GM10266 (cell line): ENCODE measurements around the gene FAM107A.

Experiments used
- DNase-seq: peaks from one replicate; pipeline ENCODE4 v3.0.0; 2012; ENCODE audit errors: extremely low spot score
- TF ChIP-seq, protein P1 (sequence below): IDR thresholded peaks from 2 replicates; pipeline ENCODE4 v1.5.1; 2012; ENCODE audit warnings: mild to moderate bottlenecking, low read depth; ENCODE audit not compliant: control insufficient read depth, insufficient read depth; ENCODE audit errors: missing control alignments

Gene FAM107A

DNA sequence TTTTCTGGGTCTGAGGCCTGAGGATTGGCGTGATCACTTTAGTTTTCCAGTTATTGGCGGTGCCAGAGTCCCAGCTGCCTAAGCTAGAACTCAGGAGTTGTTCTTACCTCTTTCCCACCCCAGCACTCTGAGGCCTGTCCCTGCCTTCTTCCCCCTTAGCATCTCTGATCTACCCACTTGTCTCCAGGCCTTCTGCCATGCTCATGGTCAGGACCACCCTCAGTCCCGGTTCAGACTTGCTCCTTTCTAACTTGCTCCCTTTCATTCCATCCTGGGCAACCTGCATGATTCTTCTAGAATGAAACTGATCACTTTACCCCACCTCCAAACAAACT lies 55.9 kb downstream of the FAM107A start:
- no peak for DNase-seq
- TF ChIP-seq, protein P1, sequence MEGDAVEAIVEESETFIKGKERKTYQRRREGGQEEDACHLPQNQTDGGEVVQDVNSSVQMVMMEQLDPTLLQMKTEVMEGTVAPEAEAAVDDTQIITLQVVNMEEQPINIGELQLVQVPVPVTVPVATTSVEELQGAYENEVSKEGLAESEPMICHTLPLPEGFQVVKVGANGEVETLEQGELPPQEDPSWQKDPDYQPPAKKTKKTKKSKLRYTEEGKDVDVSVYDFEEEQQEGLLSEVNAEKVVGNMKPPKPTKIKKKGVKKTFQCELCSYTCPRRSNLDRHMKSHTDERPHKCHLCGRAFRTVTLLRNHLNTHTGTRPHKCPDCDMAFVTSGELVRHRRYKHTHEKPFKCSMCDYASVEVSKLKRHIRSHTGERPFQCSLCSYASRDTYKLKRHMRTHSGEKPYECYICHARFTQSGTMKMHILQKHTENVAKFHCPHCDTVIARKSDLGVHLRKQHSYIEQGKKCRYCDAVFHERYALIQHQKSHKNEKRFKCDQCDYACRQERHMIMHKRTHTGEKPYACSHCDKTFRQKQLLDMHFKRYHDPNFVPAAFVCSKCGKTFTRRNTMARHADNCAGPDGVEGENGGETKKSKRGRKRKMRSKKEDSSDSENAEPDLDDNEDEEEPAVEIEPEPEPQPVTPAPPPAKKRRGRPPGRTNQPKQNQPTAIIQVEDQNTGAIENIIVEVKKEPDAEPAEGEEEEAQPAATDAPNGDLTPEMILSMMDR = no peak

DNA sequence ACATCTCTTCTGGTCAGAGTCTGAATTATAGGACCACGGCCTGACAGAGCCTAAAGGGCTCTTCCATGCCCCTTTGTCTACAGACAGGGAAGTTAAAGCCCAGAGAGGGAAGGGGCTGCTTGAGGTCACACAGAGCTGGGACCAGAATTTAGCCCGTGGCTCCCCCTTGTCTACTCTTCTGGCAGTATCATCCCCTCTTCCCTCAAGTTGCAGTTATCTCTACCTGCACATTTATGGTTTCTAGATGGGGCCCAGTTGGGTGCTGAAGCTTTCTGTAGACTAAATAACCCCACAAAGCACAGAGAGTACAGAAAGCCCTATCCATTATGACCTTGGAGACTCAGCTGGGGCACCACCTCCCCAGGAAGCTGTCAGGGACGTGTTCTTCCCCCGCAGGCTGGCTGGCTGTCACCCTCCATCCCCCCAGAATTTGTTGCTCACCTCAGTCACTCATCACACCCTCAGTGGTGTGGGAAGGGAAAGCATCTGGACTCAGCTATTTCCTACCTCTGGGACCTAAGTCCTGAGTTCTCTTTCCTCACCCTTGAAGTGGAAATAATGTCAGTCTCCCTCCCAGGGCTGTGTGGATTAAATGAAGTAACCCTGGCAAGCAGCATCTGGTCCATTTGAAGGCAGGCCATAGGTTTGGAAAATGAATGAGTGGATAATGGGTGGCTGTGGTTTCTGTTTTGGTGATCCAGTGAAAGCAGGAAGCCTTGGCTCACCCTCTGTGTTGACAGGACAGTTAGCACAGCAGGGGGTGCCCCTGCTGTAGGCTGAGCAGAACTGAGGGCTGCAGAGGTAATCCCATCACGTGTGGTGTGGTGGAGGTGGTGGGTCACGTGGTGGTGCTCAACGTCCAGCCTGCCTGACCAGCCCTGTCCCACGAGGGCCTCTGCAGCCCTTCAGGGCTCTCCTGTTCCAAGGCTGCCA lies 56.5 kb downstream of the FAM107A start:
- DNase-seq = no peak
- TF ChIP-seq, protein P1 = no peak

DNA sequence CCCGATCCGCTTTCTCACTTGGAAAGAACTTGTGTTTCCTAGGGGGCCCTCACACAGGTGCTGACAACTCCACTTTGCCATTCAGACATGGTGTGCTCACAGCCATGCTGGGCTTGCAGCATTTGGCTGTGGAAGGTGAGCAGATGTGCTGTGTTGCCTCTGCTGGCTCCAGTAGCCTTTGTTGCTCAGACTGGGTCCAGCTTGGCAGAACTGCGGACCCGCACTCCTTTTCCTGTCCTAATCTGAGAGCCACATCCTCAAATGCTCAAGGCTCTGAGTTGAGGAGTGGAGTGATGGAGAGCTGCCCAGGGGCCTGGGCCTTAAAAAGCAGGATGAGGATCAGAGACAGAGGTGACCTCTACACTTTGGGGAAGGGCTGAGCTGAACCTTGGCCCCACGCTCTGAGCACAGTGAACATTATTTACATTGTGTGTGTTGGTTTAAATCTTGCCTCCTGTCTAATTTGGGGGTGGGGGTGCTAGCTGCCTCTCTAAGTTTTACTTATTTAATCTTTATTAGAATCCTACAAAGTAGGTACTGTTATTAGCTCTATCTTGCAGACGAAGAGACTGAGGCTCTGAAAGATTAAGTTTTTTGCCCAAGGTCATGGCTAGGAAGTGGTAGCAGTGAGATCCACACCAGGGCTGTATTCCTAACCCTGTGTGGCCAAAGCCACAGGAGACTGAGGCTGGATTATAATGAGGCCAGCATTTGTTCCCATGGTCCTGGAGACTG lies 57.4 kb downstream of the FAM107A start:
- TF ChIP-seq, protein P1 = no peak
- DNase-seq = no peak

DNA sequence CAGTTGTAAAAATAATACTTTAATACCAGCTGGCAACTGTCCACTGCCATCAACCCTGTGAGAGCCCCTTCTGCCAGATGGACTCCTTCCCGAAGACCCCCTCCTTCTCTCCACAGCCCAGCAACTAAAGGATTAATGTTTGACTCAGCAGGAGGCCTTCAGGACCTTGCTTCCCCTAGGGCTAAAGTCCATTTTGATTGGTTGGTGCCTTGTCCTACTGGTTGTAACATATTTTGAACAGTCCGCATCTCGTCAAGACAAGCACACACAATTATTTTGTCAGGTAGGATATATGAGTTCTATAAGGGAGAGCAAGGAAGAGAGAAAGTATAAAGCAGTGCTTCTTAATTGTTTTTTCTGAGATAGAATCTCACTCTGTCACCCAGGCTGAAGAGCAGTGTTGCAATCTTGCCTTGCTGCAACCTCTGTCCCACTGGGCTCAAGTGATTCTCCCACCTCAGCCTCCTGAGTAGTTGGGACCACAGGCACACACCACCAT lies 58.9 kb downstream of the FAM107A start:
- TF ChIP-seq, protein P1 = no peak
- no peak for DNase-seq

DNA sequence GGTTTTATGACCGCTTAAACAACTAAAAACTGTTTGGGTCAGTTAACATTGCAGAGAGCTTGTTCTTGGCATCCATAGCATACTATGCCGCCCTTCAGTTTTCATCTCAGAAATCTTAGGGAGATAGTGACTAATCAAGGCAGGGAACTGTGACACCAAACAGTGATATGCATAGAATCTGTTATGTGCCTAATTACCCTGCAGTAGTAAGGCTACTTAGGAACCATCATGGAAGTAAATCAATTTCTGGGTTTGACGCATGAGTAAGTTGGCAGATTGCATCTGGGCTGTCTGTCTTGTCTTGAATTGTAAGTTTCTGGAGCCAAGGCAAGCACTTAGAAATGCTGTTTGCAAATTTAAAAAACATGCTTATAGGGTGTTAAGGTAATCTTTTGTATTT lies 62.8 kb downstream of the FAM107A start:
- TF ChIP-seq, protein P1 = no peak
- no peak for DNase-seq
